Activated CD4-positive, alpha-beta T cell treated with anti-CD3 and anti-CD28 coated beads, Interleukin-2, amount 10 ng/mL, durations not matched to agents 24 days and 14 days (primary cell): Measurements from ENCODE around the gene DNAJB4. TPM values are rescaled to one million over a fixed set of nuclear protein-coding genes. Genes with fewer than 3 reads are reported as not detected.
A peak's percentile ranks its signal among the peaks of the same experiment; 100 is the strongest.
"Not testable (repeated sequence)": the region's sequence is repeated elsewhere in the genome, so short reads cannot be mapped to it uniquely, and the experiment has no call there.

Experiments
- DNase-seq: peaks from one replicate; pipeline ENCODE4 v3.0.0; 2022
- H3K27ac Mint-ChIP-seq: one replicate; pipeline ENCODE4 v1.8.0; 2022; ENCODE audit warnings: mild to moderate bottlenecking, mixed read lengths
- H3K27me3 Mint-ChIP-seq: one replicate; pipeline ENCODE4 v1.8.0; 2022; ENCODE audit warnings: mixed read lengths
- H3K36me3 Mint-ChIP-seq: one replicate; pipeline ENCODE4 v1.8.0; 2022; ENCODE audit warnings: low read depth, mild to moderate bottlenecking, mixed read lengths
- H3K4me1 Mint-ChIP-seq: one replicate; pipeline ENCODE4 v1.8.0; 2021; ENCODE audit warnings: mixed read lengths
- H3K4me3 Mint-ChIP-seq: one replicate; pipeline ENCODE4 v1.8.0; 2022; ENCODE audit warnings: mild to moderate bottlenecking, moderate library complexity, mixed read lengths
- H3K9me3 Mint-ChIP-seq: one replicate; pipeline ENCODE4 v1.8.0; 2021; ENCODE audit warnings: mixed read lengths
- intact Hi-C: fragments of 100-400 bp; cut with micrococcal nuclease; formaldehyde crosslinking; loops from one replicate; pipeline ENCODE4 v1.15.1; 2023
- total RNA-seq: library from RNA; stranded (reverse); gene quantifications from 2 replicates; pipeline ENCODE4 v1.2.3, GENCODE V29; 2022

DNAJB4 gene
- total RNA-seq, 1 donor from 2014 or later: 11.0 TPM

GRCh38 chr1:77978293-77978968 is 26.3 kb upstream of the DNAJB4 start:
- peak; percentile 94 for DNase-seq
- intact Hi-C loops: loop anchor here (1.0 to 10.0 kb wide), 5 partner anchors 16 to 674 kb away; partner anchors contain the start of genes IFI44L and MIGA1
- Mint-ChIP-seq H3K27ac (no peak overlapping the region), H3K4me3 (no peak overlapping the region), H3K36me3 (peaks cover 29% of the 10 kb centered on the region), H3K4me1 (peaks cover 35% of the 10 kb centered on the region), H3K9me3 (no peaks in the 10 kb centered on the region), H3K27me3 (no peaks in the 10 kb centered on the region)

DNA sequence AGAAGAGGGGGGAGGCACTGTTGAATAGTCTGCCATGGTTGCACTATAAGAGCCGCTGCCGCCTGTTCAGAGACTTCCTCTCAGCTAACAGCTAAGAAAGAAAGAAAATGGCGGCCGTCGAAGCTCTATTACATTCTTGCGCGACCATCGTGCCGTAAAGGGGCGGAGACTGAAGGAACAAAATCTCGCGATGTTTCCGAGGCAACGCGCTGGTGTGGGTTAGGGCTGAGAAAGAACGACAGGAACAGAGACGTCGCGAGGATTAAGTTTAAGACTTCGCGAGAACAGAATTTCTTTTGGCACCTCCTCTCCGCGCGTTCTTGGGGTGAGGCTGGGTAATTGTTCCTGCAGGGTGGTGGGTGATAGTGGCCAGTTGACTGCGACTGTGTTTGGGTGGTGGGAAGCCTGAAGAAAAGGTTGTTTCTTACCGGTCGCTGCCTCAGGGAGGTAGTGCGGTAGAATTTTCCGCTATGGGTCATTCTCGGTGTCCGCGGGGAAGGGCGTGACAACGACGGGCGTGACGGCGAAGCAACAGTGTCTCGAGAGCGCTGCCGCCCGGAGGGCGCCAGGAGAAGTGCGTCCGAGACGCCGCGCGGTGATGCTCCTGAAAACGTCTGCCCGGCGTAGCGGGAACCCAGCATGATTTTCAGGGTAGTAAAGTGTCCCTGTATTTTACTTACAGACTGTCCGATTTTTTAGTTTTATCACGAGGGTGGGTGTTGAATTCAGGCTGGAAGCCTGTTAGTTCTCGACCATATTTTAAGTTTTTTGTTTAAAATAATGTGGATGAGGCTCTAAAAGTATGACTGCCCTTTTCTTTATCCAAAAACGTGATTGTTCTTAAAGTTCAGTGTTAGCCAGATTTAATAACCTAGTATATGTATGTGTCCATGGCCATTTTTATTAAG is 25.5 kb upstream of the DNAJB4 start, which contains the start of gene FUBP1:
FUBP1 (minus strand) TSS at position 104 of the 908 bp plus-strand sequence; CDS start at position 36, 68 bp downstream.
- Mint-ChIP-seq H3K4me3 (no peak within 1 kb of the TSS), H3K27me3 (no peaks in the 10 kb centered on the region), H3K4me1 (peaks cover 36% of the 10 kb centered on the region), H3K36me3 (peaks cover 32% of the 10 kb centered on the region), H3K9me3 (no peaks in the 10 kb centered on the region), H3K27ac (no peak within 1 kb of the TSS)
- peak; percentile 99 for DNase-seq
- intact Hi-C loops: loop anchor here (1.0 to 10.0 kb wide), 8 partner anchors 16 to 674 kb away; partner anchors contain the start of genes DNAJB4, IFI44L, MIGA1 and USP33

DNA sequence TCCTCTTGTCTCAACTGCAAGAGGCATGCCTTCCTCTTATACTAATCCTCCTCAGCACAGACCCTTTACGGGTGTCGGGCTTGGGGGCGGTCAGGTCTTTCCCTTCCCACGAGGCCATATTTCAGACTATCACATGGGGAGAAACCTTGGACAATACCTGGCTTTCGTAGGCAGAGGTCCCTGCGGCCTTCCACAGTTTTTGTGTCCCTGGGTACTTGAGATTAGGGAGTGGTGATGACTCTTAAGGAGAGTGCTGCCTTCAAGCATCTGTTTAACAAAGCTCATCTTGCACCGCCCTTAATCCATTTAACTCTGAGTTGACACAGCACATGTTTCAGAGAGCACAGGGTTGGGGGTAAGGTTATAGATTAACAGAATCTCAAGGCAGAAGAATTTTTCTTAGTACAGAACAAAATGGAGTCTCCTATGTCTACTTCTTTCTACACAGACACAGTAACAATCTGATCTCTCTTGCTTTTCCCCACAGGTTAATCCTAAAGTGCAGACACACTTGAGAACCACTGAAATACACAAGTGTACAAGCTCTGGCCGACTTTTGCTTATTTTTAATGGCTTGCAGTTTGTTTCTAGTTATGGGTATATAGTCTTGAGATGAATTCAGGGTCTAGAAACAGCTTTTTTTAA is 21.3 kb upstream of the DNAJB4 start:
- intact Hi-C loops, H3K27me3 Mint-ChIP-seq, H3K9me3 Mint-ChIP-seq, DNase-seq, H3K27ac Mint-ChIP-seq, H3K4me3 Mint-ChIP-seq: not testable (repeated sequence)
- Mint-ChIP-seq H3K4me1 (peaks cover 26% of the 10 kb centered on the region), H3K36me3 (peaks cover 26% of the 10 kb centered on the region)

GRCh38 chr1:77983997-77984355 is 20.8 kb upstream of the DNAJB4 start:
- no peak for DNase-seq
- Mint-ChIP-seq H3K27me3 (no peaks in the 10 kb centered on the region), H3K9me3 (no peaks in the 10 kb centered on the region), H3K27ac (no peak overlapping the region), H3K4me1 (peaks cover 26% of the 10 kb centered on the region), H3K4me3 (no peak overlapping the region), H3K36me3 (peaks cover 26% of the 10 kb centered on the region)
- intact Hi-C loops: no loop called here

- intact Hi-C loops: loop anchor here (5.0 kb wide), 1 partner anchor 53 kb away; no protein-coding TSS in a partner anchor
- Mint-ChIP-seq H3K4me1 (peaks cover 28% of the 10 kb centered on the region), H3K27ac (no peak overlapping the region), H3K36me3 (peaks cover 26% of the 10 kb centered on the region), H3K27me3 (no peaks in the 10 kb centered on the region), H3K9me3 (no peaks in the 10 kb centered on the region), H3K4me3 (no peak overlapping the region)
- no peak for DNase-seq
Observed at GRCh38 chr1:77984629-77985028, 20.1 kb upstream of the DNAJB4 start.

- H3K4me3 Mint-ChIP-seq: no peak overlapping the region
- peaks cover 19% of the 10 kb centered on the region for H3K36me3 Mint-ChIP-seq
- H3K9me3 Mint-ChIP-seq: no peaks in the 10 kb centered on the region
- intact Hi-C loops: loop anchor here (5.0 kb wide), 1 partner anchor 50 kb away; no protein-coding TSS in a partner anchor
- DNase-seq: no peak
- H3K27me3 Mint-ChIP-seq: no peaks in the 10 kb centered on the region
- peaks cover 22% of the 10 kb centered on the region for H3K4me1 Mint-ChIP-seq
- no peak overlapping the region for H3K27ac Mint-ChIP-seq
Observed at GRCh38 chr1:77986810-77987209, 17.9 kb upstream of the DNAJB4 start.

DNA sequence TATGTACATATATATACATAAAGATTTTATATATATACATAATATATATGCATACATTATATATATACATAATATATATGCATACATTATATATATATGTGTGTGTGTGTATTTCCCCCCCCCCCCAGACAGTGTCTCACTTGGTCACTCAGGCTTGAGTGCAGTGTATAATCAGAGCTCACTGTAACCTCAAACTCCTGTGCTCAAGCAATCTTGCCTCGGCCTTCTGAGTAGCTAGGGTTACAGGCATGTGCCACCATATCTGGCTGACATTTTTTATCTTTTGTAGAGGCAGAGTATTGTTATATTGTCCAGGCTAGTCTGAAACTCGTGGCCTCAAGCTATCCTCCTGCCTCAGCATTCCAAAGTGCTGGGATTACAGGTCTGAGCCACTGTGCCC is 16.8 kb upstream of the DNAJB4 start:
- DNase-seq: no peak
- Mint-ChIP-seq H3K27me3 (no peaks in the 10 kb centered on the region), H3K4me1 (peaks cover 22% of the 10 kb centered on the region), H3K9me3 (no peaks in the 10 kb centered on the region), H3K27ac (no peak overlapping the region), H3K4me3 (no peak overlapping the region), H3K36me3 (peaks cover 19% of the 10 kb centered on the region)
- intact Hi-C loops: loop anchor here (5.0 kb wide), 1 partner anchor 49 kb away; no protein-coding TSS in a partner anchor

DNA sequence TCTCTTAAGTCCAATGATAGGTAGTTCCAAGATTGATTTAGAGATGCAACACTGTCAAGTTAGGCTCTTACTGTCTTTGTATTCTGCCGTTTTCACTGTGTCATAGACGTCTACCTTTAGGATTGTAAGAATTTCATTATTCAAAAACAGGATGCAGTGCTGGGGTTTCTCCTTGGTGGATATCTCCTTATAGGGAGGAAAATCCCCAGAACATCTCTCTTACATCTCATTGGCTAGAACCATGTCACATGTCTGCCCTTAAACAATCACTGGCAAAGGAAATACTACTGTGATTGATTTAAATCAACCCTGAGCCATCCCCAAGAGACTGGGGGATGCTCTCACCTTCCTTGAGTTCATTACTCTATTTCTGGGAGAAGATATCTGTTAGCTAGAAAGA is 15.0 kb upstream of the DNAJB4 start:
- H3K4me1 Mint-ChIP-seq: peaks cover 15% of the 10 kb centered on the region
- peaks cover 14% of the 10 kb centered on the region for H3K36me3 Mint-ChIP-seq
- intact Hi-C loops: loop anchor here (5.0 kb wide), 1 partner anchor 48 kb away; no protein-coding TSS in a partner anchor
- H3K27ac Mint-ChIP-seq: no peak overlapping the region
- no peaks in the 10 kb centered on the region for H3K27me3 Mint-ChIP-seq
- DNase-seq: no peak
- H3K4me3 Mint-ChIP-seq: no peak overlapping the region
- H3K9me3 Mint-ChIP-seq: no peaks in the 10 kb centered on the region

DNA sequence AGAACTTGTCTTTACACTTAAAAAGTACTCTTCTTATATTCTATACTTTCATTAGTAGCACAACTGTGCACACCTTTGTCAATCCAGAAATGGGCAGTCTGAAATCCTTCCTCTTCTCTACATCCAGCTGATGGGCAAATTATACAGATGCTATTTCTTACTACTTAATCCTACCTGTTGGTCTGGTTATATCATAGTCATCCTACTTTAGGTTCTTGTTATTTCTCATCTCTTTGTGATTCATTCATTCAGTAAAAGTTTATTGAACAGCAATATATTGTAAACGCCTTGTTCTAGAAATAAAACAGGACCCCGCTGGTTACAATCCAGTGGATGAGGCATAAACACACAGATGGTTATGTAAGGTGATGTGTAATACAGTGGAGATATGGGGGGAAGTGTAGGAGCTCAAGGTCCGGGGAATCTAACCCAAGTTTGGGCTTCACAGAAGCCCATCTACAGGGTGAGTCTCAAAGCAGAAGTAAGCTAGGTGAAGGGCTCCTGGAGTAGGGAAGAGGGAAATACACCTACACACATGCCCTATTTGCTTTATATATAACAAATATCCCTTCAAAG is 14.0 kb upstream of the DNAJB4 start:
- Mint-ChIP-seq H3K27ac (no peak overlapping the region), H3K4me3 (no peak overlapping the region), H3K36me3 (peaks cover 15% of the 10 kb centered on the region), H3K4me1 (peaks cover 14% of the 10 kb centered on the region), H3K27me3 (no peaks in the 10 kb centered on the region), H3K9me3 (no peaks in the 10 kb centered on the region)
- no peak for DNase-seq
- intact Hi-C loops: no loop called here

- H3K27me3 Mint-ChIP-seq: no peaks in the 10 kb centered on the region
- peaks cover 14% of the 10 kb centered on the region for H3K4me1 Mint-ChIP-seq
- DNase-seq: no peak
- peaks cover 13% of the 10 kb centered on the region for H3K36me3 Mint-ChIP-seq
- H3K27ac Mint-ChIP-seq: no peak overlapping the region
- H3K4me3 Mint-ChIP-seq: no peak overlapping the region
- no peaks in the 10 kb centered on the region for H3K9me3 Mint-ChIP-seq
- intact Hi-C loops: no loop called here
Observed at GRCh38 chr1:77991638-77992037, 13.1 kb upstream of the DNAJB4 start.

- no peak for DNase-seq
- Mint-ChIP-seq H3K27me3 (no peaks in the 10 kb centered on the region), H3K4me3 (no peak overlapping the region), H3K4me1 (peaks cover 10% of the 10 kb centered on the region), H3K27ac (no peak overlapping the region), H3K9me3 (no peaks in the 10 kb centered on the region), H3K36me3 (peaks cover 16% of the 10 kb centered on the region)
- intact Hi-C loops: no loop called here
Observed at GRCh38 chr1:77994117-77994705, 10.5 kb upstream of the DNAJB4 start.

GRCh38 chr1:77996734-77997133 is 8.0 kb upstream of the DNAJB4 start:
- H3K27me3 Mint-ChIP-seq: no peaks in the 10 kb centered on the region

GRCh38 chr1:78000536-78000935 is 4.2 kb upstream of the DNAJB4 start:
- H3K36me3 Mint-ChIP-seq, H3K4me3 Mint-ChIP-seq, H3K27me3 Mint-ChIP-seq, H3K9me3 Mint-ChIP-seq, H3K27ac Mint-ChIP-seq, DNase-seq: not testable (repeated sequence)
- H3K4me1 Mint-ChIP-seq: peaks cover 14% of the 10 kb centered on the region
- intact Hi-C loops: loop anchor here (5.0 to 10.0 kb wide), 3 partner anchors 38 to 1042 kb away; partner anchors contain the start of gene PIGK

More at GRCh38 chr1:77996734-77997133, 8.0 kb upstream of the DNAJB4 start:
- no peak overlapping the region for H3K27ac Mint-ChIP-seq
- peaks cover 13% of the 10 kb centered on the region for H3K36me3 Mint-ChIP-seq
- intact Hi-C loops: no loop called here
- H3K9me3 Mint-ChIP-seq: no peaks in the 10 kb centered on the region
- no peaks in the 10 kb centered on the region for H3K4me1 Mint-ChIP-seq
- H3K4me3 Mint-ChIP-seq: no peak overlapping the region
- no peak for DNase-seq
